Upper lobe of left lung (tissue), 6 donors: ENCODE data around the gene CCR4. TPM values are rescaled to one million over a fixed set of nuclear protein-coding genes. Genes with fewer than 3 reads are reported as not detected.

Source experiments
- ATAC-seq, 2 donors: fragments of 200-7000 bp; cut with Tn5 transposase; one replicate each; pipeline ENCODE4 v1.9.1; 2022; ENCODE audit warnings: mild to moderate bottlenecking in 2 of 2, moderate library complexity in 2 of 2; ENCODE audit not compliant: low FRiP score in 2 of 2
- DNase-seq, 2 donors: peaks; one replicate each; pipeline ENCODE4 v3.0.0-alpha.2; 2019 to 2020
- H3K27ac ChIP-seq, 4 donors: fragments of 200-600 bp; sonication (generic); one replicate each; pipeline ENCODE4 v1.5.1; 2016 to 2019
- H3K27me3 ChIP-seq, 4 donors: fragments of 200-600 bp; sonication (generic); one replicate each; pipeline ENCODE4 v1.5.1; 2017 to 2019
- H3K36me3 ChIP-seq, 4 donors: fragments of 200-600 bp; sonication (generic); one replicate each; pipeline ENCODE4 v1.5.1; 2016 to 2019
- H3K4me1 ChIP-seq, 4 donors: fragments of 200-600 bp; sonication (generic); one replicate each; pipeline ENCODE4 v1.5.1; 2018 to 2019
- H3K4me3 ChIP-seq, 4 donors: fragments of 200-600 bp; sonication (generic); one replicate each; pipeline ENCODE4 v1.5.1; 2017 to 2019; ENCODE audit warnings: mild to moderate bottlenecking in 2 of 4, moderate library complexity in 1 of 4
- H3K9me3 ChIP-seq, 4 donors: fragments of 200-600 bp; sonication (generic); one replicate each; pipeline ENCODE4 v1.5.1; 2018 to 2019
- EP300 ChIP-seq, 4 donors: sonication (generic); formaldehyde crosslinking; IDR thresholded peaks; one replicate each; pipeline ENCODE4 v1.5.1; 2017; ENCODE audit warnings: antibody characterized with exemption in 4 of 4, control low read depth in 2 of 4
- POLR2A ChIP-seq, 4 donors: fragments of 450-650 bp; IDR thresholded peaks; one replicate each; pipeline ENCODE4 v1.5.1; 2016 to 2017; ENCODE audit warnings: antibody characterized with exemption in 4 of 4, mild to moderate bottlenecking in 2 of 4
- POLR2AphosphoS5 ChIP-seq, 2 donors: sonication (generic); formaldehyde crosslinking; IDR thresholded peaks; one replicate each; pipeline ENCODE4 v1.5.1; 2017; ENCODE audit warnings: antibody characterized with exemption in 2 of 2
- WGBS, 2 donors: methylation state at CpG; one replicate each; pipeline ENCODE4 v1.1.5; 2017 to 2018; 5-methylcytosine and 5-hydroxymethylcytosine counted together
- total RNA-seq, 6 donors: library from RNA; depleted of rRNA in 4 of 6; stranded (reverse); fragments of >200 nt in 4 of 6; gene quantifications; one replicate each; pipeline versions ENCODE4 v1.1.0 to v1.2.1, GENCODE V29; 2016 to 2021
- TF ChIP-seq, protein P1 (sequence below), 6 experiments: fragments of 450-650 bp in 4 of 6; fragments of 200-600 bp in 2 of 6; sonication (generic) in 2 of 6; IDR thresholded peaks; one replicate each; pipeline ENCODE4 v1.5.1; 2016 to 2019; ENCODE audit warnings: antibody characterized with exemption in 6 of 6
- donor health status: DM: no; HTN: no; CAD: no; lungs with moderate emphysema.
- donor health status: DM: no; HTN: yes; CAD: no; lungs with severe emphysema.

CCR4 gene
- total RNA-seq, 6 donors from 2014 or later, result 1.0 to 1.8 (median 1.1) TPM; not detected in 2

DNA sequence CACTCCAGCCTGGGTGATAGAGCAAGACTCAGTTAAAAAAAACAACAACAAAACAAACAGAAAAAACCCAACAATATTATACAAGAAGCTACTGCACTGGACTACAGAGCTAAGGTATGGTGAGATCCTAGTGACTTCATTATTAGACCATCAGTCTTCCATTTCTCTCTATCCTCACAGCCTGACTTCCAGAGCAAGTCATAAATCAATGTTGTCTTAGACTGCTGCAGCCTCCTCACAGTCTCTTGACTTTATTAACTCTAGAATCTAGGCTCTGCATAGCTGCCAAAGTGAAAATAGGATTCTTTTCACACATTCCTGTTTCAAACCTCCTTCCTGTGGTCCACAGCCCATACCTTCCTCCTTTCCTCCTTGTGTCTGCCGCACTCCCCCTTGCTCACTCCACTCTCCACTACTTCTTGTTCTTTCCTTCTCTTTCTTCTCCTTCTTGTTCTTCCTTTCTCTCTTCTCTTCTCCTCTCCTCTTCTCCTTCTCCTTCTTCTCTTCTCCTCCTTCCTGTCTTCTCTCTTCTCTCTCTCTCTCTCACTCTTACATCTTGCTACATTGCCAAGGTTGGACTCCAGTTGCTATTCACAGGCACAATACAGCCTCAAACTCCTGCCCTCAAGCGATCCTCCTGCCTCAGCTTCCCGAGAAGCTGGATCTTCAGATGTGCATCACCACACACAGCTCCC, 49.4 kb downstream of the CCR4 start:
- WGBS, 2 donors, result 95 to 98% methylated on average over 3 of the region's 3 CpGs
- Histone ChIP-seq H3K4me3 (no peak overlapping the region), H3K36me3 (peaks cover 0 to 29% (median 8%) of the 10 kb centered on the region in 4 donors), H3K9me3 (no peaks in the 10 kb centered on the region), H3K27me3 (no peaks in the 10 kb centered on the region), H3K27ac (no peak overlapping the region), H3K4me1 (no peaks in the 10 kb centered on the region)
- DNase-seq (no peak), ATAC-seq (no peak)
- TF ChIP-seq EP300 (IDR thresholded peaks at IDR 0.05) (no peak), POLR2AphosphoS5 (IDR thresholded peaks at IDR 0.05) (no peak), POLR2A (IDR thresholded peaks at IDR 0.05) (no peak)
- TF ChIP-seq, protein P1, sequence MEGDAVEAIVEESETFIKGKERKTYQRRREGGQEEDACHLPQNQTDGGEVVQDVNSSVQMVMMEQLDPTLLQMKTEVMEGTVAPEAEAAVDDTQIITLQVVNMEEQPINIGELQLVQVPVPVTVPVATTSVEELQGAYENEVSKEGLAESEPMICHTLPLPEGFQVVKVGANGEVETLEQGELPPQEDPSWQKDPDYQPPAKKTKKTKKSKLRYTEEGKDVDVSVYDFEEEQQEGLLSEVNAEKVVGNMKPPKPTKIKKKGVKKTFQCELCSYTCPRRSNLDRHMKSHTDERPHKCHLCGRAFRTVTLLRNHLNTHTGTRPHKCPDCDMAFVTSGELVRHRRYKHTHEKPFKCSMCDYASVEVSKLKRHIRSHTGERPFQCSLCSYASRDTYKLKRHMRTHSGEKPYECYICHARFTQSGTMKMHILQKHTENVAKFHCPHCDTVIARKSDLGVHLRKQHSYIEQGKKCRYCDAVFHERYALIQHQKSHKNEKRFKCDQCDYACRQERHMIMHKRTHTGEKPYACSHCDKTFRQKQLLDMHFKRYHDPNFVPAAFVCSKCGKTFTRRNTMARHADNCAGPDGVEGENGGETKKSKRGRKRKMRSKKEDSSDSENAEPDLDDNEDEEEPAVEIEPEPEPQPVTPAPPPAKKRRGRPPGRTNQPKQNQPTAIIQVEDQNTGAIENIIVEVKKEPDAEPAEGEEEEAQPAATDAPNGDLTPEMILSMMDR (IDR thresholded peaks at IDR 0.05), result no peak

DNA sequence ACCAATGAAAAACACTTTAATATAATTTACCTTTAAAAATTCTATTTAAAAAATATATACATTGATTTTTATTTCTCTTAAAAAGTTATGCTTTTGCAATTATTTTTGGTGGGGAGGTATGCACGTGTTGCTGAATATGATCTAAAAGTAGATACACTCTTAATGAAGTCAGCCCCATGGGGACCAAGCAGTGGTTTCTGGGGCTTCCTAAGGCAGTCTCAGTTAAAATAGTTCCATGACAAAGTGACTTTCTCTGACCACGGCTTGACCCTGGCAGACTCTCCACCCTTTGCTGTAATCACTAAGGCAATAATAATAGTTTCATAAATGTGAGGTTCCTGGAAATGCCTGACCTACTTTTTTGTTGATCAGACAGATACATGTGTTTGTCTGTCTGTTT, 50.4 kb downstream of the CCR4 start:
- no peaks in the 10 kb centered on the region for H3K9me3 ChIP-seq
- WGBS, 2 donors, result 47 to 49% methylated on average over 2 of the region's 2 CpGs
- H3K4me1 ChIP-seq, result no peaks in the 10 kb centered on the region
- no peak overlapping the region for H3K27ac ChIP-seq
- H3K36me3 ChIP-seq, result peaks cover 0 to 30% (median 7%) of the 10 kb centered on the region in 4 donors
- H3K27me3 ChIP-seq, result no peaks in the 10 kb centered on the region
- TF ChIP-seq, protein P1 (IDR thresholded peaks at IDR 0.05), result no peak
- TF ChIP-seq POLR2A (IDR thresholded peaks at IDR 0.05) (no peak), EP300 (IDR thresholded peaks at IDR 0.05) (no peak), POLR2AphosphoS5 (IDR thresholded peaks at IDR 0.05) (no peak)
- no peak for DNase-seq
- peak in 1 of 2 donors; percentile 63 for ATAC-seq
- H3K4me3 ChIP-seq, result no peak overlapping the region

GRCh38 chr3:33003308-33003707, 51.9 kb downstream of the CCR4 start:
- Histone ChIP-seq H3K9me3 (no peaks in the 10 kb centered on the region), H3K4me3 (no peak overlapping the region), H3K4me1 (no peaks in the 10 kb centered on the region), H3K36me3 (peaks cover 0 to 31% (median 3%) of the 10 kb centered on the region in 4 donors), H3K27me3 (no peaks in the 10 kb centered on the region), H3K27ac (no peak overlapping the region)
- DNase-seq (no peak), ATAC-seq (no peak)
- WGBS, 2 donors, result 94 to 98% methylated on average over 4 of the region's 4 CpGs
- TF ChIP-seq, protein P1 (IDR thresholded peaks at IDR 0.05), result no peak
- no peak for TF ChIP-seq POLR2AphosphoS5 (IDR thresholded peaks at IDR 0.05)
- no peak for TF ChIP-seq POLR2A (IDR thresholded peaks at IDR 0.05)
- TF ChIP-seq EP300 (IDR thresholded peaks at IDR 0.05), result no peak

- no peak overlapping the region for H3K4me3 ChIP-seq
- ATAC-seq (no peak), DNase-seq (no peak)
- H3K36me3 ChIP-seq, result peaks cover 0 to 34% (median 2%) of the 10 kb centered on the region in 4 donors
- H3K4me1 ChIP-seq, result no peaks in the 10 kb centered on the region
- WGBS, 2 donors, result 97% methylated on average over 4 of the region's 4 CpGs
- H3K9me3 ChIP-seq, result no peaks in the 10 kb centered on the region
- TF ChIP-seq EP300 (IDR thresholded peaks at IDR 0.05) (no peak), POLR2A (IDR thresholded peaks at IDR 0.05) (no peak), POLR2AphosphoS5 (IDR thresholded peaks at IDR 0.05) (no peak)
- TF ChIP-seq, protein P1 (IDR thresholded peaks at IDR 0.05), result no peak
- no peaks in the 10 kb centered on the region for H3K27me3 ChIP-seq
- H3K27ac ChIP-seq, result no peak overlapping the region
Observed at GRCh38 chr3:33004205-33004604, 52.8 kb downstream of the CCR4 start.

GRCh38 chr3:33004961-33005360, 53.5 kb downstream of the CCR4 start:
- Histone ChIP-seq H3K9me3 (no peaks in the 10 kb centered on the region), H3K27ac (no peak overlapping the region), H3K4me1 (no peaks in the 10 kb centered on the region), H3K36me3 (peaks cover 0 to 30% (median 1%) of the 10 kb centered on the region in 4 donors), H3K27me3 (no peaks in the 10 kb centered on the region), H3K4me3 (no peak overlapping the region)
- ATAC-seq (no peak), DNase-seq (no peak)
- TF ChIP-seq POLR2AphosphoS5 (IDR thresholded peaks at IDR 0.05) (no peak), POLR2A (IDR thresholded peaks at IDR 0.05) (no peak), EP300 (IDR thresholded peaks at IDR 0.05) (no peak)
- TF ChIP-seq, protein P1 (IDR thresholded peaks at IDR 0.05), result no peak
- WGBS, 2 donors, result 96 to 100% methylated on average over 2 of the region's 2 CpGs
